Erythroblast (primary cell): ENCODE results near the gene HBB.

Experiments
- GATA1 ChIP-seq: IDR thresholded peaks from 2 replicates; pipeline ENCODE4 v1.6.1; 2011; ENCODE audit warnings: low read depth, mild to moderate bottlenecking, control low read depth, low read length, moderate library complexity
- POLR2A ChIP-seq: IDR thresholded peaks from 2 replicates; pipeline ENCODE4 v1.6.1; 2011; ENCODE audit warnings: mild to moderate bottlenecking, low read length

DNA sequence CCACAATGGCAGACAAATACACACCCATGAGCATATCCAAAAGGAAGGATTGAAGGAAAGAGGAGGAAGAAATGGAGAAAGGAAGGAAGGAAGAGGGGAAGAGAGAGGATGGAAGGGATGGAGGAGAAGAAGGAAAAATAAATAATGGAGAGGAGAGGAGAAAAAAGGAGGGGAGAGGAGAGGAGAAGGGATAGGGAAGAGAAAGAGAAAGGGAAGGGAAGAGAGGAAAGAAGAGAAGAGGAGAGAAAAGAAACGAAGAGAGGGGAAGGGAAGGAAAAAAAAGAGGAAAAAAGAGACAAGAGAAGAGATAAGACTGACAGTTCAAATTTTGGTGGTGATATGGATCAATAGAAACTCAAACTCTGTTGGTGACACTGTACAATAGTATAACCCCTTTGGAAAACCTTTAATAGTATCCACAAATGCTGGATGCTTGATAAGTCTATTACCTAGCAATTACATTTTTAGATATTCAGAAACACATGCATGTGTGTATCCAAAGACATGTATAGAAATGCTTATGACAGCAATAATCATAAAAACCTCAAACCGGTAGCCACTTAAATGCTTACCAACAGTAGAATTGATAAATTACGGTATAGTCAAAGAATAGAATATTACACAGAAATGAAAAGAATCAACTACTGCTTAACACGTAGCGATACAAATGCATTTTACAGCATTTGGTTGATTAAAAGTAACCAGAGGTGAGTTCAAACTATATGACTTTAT lies 8.7 kb upstream of the HBB start:
- no peak for TF ChIP-seq POLR2A
- TF ChIP-seq GATA1: no peak
